ENCODE results near the gene SEC22A.

DNA sequence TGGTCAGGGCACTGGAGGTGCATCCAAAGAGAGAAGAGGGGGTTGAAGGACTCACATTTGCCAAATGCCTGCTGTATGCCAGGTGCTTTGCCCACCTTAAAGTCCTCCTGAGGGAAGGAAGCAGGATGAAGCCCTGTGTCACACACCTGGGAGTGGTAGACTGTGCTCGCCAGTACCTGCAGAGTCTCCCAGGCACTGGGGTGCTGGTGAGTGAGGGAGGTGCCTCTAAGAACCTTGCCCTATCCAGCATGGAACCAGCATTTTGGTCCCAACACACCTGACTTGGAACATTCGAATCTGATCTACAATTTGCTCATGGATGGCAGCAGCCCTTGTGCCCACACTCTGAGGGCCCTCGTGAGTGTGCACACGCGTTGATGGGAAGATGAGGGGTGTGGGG lies 76.7 kb downstream of the SEC22A start:
- TF ChIP-seq, protein P1, sequence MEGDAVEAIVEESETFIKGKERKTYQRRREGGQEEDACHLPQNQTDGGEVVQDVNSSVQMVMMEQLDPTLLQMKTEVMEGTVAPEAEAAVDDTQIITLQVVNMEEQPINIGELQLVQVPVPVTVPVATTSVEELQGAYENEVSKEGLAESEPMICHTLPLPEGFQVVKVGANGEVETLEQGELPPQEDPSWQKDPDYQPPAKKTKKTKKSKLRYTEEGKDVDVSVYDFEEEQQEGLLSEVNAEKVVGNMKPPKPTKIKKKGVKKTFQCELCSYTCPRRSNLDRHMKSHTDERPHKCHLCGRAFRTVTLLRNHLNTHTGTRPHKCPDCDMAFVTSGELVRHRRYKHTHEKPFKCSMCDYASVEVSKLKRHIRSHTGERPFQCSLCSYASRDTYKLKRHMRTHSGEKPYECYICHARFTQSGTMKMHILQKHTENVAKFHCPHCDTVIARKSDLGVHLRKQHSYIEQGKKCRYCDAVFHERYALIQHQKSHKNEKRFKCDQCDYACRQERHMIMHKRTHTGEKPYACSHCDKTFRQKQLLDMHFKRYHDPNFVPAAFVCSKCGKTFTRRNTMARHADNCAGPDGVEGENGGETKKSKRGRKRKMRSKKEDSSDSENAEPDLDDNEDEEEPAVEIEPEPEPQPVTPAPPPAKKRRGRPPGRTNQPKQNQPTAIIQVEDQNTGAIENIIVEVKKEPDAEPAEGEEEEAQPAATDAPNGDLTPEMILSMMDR (IDR thresholded peaks at IDR 0.05), result no peak
- TF ChIP-seq POLR2A (IDR thresholded peaks at IDR 0.05), result no peak
- TF ChIP-seq EP300 (IDR thresholded peaks at IDR 0.05), result no peak
